Ramos (cell line): Measurements from ENCODE around the gene MRPL28.
"Not testable (repeated sequence)": the region's sequence is repeated elsewhere in the genome, so short reads cannot be mapped to it uniquely, and the experiment has no call there.

Source experiments
- in situ Hi-C: fragments of 300-500 bp; cut with MboI; formaldehyde crosslinking; loops from one replicate; pipeline ENCODE4 v1.14.3; 2022; ENCODE audit warnings: low sequenced_read_pairs; ENCODE audit not compliant: unreplicated experiment

Gene MRPL28

GRCh38 chr16:392450-393030, 22.2 kb upstream of the MRPL28 start:
- in situ Hi-C loops: no loop called here

- in situ Hi-C loops: no loop called here
These were observed 21.6 kb upstream of the MRPL28 start for GRCh38 chr16:391885-392335.

GRCh38 chr16:389352-389751, 19.0 kb upstream of the MRPL28 start:
- in situ Hi-C loops: no loop called here

- in situ Hi-C loops: not testable (repeated sequence)
These were observed 17.7 kb upstream of the MRPL28 start for GRCh38 chr16:387761-388666.

- in situ Hi-C loops: no loop called here
These were observed 16.4 kb upstream of the MRPL28 start for GRCh38 chr16:386641-387156.

GRCh38 chr16:383326-384051, 13.2 kb upstream of the MRPL28 start:
- in situ Hi-C loops: no loop called here

GRCh38 chr16:381789-382717, 11.7 kb upstream of the MRPL28 start, which contains the start of gene PGAP6:
PGAP6 (minus strand) TSS chr16:381978; CDS start chr16:381821, 157 bp downstream.
- in situ Hi-C loops: no loop called here

GRCh38 chr16:381012-381788, 10.9 kb upstream of the MRPL28 start:
- in situ Hi-C loops: no loop called here

- in situ Hi-C loops: no loop called here
These were observed 10.3 kb upstream of the MRPL28 start for GRCh38 chr16:380762-381011.

- in situ Hi-C loops: no loop called here
These were observed 9.8 kb upstream of the MRPL28 start for GRCh38 chr16:379961-380761.

GRCh38 chr16:379183-379960, 9.0 kb upstream of the MRPL28 start:
- in situ Hi-C loops: no loop called here

GRCh38 chr16:378821-379182, 8.5 kb upstream of the MRPL28 start:
- in situ Hi-C loops: no loop called here

- in situ Hi-C loops: not testable (repeated sequence)
These were observed 7.9 kb upstream of the MRPL28 start for GRCh38 chr16:378113-378820.

GRCh38 chr16:377419-377951, 7.1 kb upstream of the MRPL28 start:
- in situ Hi-C loops: no loop called here

- in situ Hi-C loops: no loop called here
These were observed 6.6 kb upstream of the MRPL28 start for GRCh38 chr16:376817-377418.
